SK-N-MC (cell line): Measurements from ENCODE around the gene SLC35A3.

ENCODE experiments used
- EZH2 ChIP-seq: fragments of 200-600 bp; sonication (generic); IDR thresholded peaks from one replicate; pipeline ENCODE4 v1.6.1; 2017; ENCODE audit warnings: antibody characterized with exemption
- POLR2AphosphoS5 ChIP-seq: IDR thresholded peaks from 2 replicates; pipeline ENCODE4 v1.6.1; 2012; ENCODE audit warnings: mild to moderate bottlenecking, low read depth, low read length, borderline replicate concordance

DNA sequence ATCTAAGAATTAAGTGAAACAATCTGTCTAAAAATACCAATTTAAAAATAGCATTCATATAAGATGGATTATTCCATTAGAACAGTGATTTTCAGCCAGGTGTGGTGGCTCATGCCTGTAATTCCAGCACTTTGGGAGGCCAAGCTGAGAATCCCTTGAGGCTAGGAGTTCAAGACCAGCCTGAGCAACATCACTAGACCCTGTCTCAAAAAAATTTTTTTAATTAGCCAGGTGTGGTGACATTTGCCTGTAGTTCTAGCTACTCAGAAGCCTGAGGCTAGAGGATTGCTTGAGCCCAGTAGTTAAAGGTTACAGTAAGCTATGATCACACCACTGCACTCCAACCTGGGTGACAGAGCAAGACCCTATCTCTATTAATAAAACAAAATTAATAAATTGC, 35.0 kb upstream of the SLC35A3 start:
- no peak for TF ChIP-seq POLR2AphosphoS5
- no peak for TF ChIP-seq EZH2
